Testis (tissue), 2 donors: ENCODE data around the gene ZNF837.

Source experiments
- CTCF ChIP-seq, 3 experiments: fragments of 450-650 bp in 2 of 3; fragments of 200-600 bp in 1 of 3; sonication (generic) in 1 of 3; IDR thresholded peaks; one replicate each; pipeline ENCODE4 v1.5.1; 2016 to 2019; ENCODE audit warnings: antibody characterized with exemption in 3 of 3, mild to moderate bottlenecking in 2 of 3, moderate library complexity in 1 of 3
- POLR2A ChIP-seq: fragments of 450-650 bp; IDR thresholded peaks from one replicate; pipeline ENCODE4 v1.6.1; 2017; ENCODE audit warnings: antibody characterized with exemption, mild to moderate bottlenecking, moderate library complexity

DNA sequence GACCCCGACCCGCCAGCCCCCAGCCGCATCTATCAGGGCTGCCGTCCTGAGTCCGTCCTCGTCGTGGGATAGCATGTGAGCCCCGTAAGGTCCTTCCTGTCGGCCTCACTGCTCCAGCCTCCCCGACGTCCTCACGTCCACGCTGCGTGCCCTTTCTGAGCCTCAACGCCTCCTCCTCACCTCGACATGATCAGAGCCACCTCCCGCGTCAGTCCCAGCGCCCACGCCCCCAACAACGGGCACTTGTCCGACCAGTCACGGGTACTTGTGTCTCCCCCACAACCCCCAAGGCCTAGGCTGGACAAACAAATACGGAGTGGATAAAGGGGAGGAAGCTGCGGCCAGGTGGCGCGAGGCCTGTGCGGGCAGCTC lies 18.9 kb downstream of the ZNF837 start:
- no peak for TF ChIP-seq POLR2A
- TF ChIP-seq CTCF (IDR thresholded peaks at IDR 0.05) = no peak
